Stimulated activated CD8-positive, alpha-beta memory T cell treated with anti-CD3 and anti-CD28 coated beads, Interleukin-12 subunit alpha, Interleukin-12 subunit beta, amount 100 ng/mL, for 24 hours (primary cell): ENCODE data around the gene IRF6.

Experiments
- DNase-seq: peaks from one replicate; pipeline ENCODE4 v3.0.0-alpha.2; 2020; ENCODE audit errors: extremely low read depth

IRF6 gene

GRCh38 chr1:209759829-209760359 is 46.0 kb downstream of the IRF6 start:
- DNase-seq, result no peak

- no peak for DNase-seq
Observed at GRCh38 chr1:209758400-209758799, 47.5 kb downstream of the IRF6 start.

- DNase-seq, result no peak
Observed at GRCh38 chr1:209756615-209757445, 49.1 kb downstream of the IRF6 start.

- DNase-seq, result no peak
Observed at GRCh38 chr1:209755926-209756614, 49.9 kb downstream of the IRF6 start, which contains the start of gene TRAF3IP3. TSS of gene TRAF3IP3 (plus strand) at chr1:209756053. CDS start at chr1:209760040, 3,987 bp downstream.

GRCh38 chr1:209755256-209755655 is 50.7 kb downstream of the IRF6 start:
- no peak for DNase-seq

- DNase-seq, result no peak
Observed at GRCh38 chr1:209752890-209753289, 53.1 kb downstream of the IRF6 start.

GRCh38 chr1:209751627-209752231 is 54.2 kb downstream of the IRF6 start:
- no peak for DNase-seq

- DNase-seq, result no peak
Observed at GRCh38 chr1:209749670-209750323, 56.1 kb downstream of the IRF6 start.

- no peak for DNase-seq
Observed at GRCh38 chr1:209749205-209749604, 56.7 kb downstream of the IRF6 start.

GRCh38 chr1:209748620-209749019 is 57.3 kb downstream of the IRF6 start:
- DNase-seq, result no peak

GRCh38 chr1:209747580-209748262 is 58.2 kb downstream of the IRF6 start:
- peak; percentile 61 for DNase-seq

- no peak for DNase-seq
Observed at GRCh38 chr1:209746451-209747165, 59.3 kb downstream of the IRF6 start.

- DNase-seq, result no peak
Observed at GRCh38 chr1:209743145-209743482, 62.8 kb downstream of the IRF6 start.

GRCh38 chr1:209742409-209743144 is 63.4 kb downstream of the IRF6 start:
- no peak for DNase-seq

GRCh38 chr1:209741889-209742288 is 64.1 kb downstream of the IRF6 start:
- no peak for DNase-seq

GRCh38 chr1:209741193-209741592 is 64.7 kb downstream of the IRF6 start:
- DNase-seq, result no peak

GRCh38 chr1:209738270-209738669 is 67.7 kb downstream of the IRF6 start:
- DNase-seq, result no peak

GRCh38 chr1:209737118-209737505 is 68.8 kb downstream of the IRF6 start:
- no peak for DNase-seq

- DNase-seq, result no peak
Observed at GRCh38 chr1:209736490-209737117, 69.3 kb downstream of the IRF6 start.
